Daoy (cell line): Measurements from ENCODE around the gene COPG2. TPM values are rescaled to one million over a fixed set of nuclear protein-coding genes. Genes with fewer than 3 reads are reported as not detected.

Source experiments
- DNase-seq: peaks from one replicate; pipeline ENCODE4 v3.0.0-alpha.2; 2015; ENCODE audit warnings: low read depth
- total RNA-seq: library from RNA; depleted of rRNA; stranded (reverse); fragments of >200 nt; shearing (Covaris generic); gene quantifications from 2 replicates; pipeline ENCODE4 v1.2.3, GENCODE V29; 2014

The COPG2 gene
- total RNA-seq, 1 experiment from 2014 or later = 57.5 TPM

DNA sequence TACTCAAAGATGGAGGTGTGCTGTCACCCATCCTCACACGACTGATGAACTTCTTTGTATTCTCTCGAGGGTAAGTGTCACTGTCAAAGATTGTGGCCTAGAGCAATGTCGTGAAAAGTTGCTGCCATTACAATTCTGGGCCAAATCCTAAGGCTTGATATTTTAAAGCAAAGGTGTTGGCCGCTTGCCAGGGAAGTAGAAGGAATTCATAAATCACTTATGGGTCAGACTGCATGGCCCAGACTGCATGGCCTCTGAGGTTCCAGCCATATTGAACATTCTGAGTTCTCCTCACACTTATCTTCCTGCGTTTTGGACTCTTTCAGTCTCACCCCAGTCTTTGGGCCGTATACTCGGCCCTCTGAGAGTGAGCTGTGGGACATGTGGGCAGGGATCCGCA, 168.1 kb downstream of the COPG2 start:
- DNase-seq = no peak

DNA sequence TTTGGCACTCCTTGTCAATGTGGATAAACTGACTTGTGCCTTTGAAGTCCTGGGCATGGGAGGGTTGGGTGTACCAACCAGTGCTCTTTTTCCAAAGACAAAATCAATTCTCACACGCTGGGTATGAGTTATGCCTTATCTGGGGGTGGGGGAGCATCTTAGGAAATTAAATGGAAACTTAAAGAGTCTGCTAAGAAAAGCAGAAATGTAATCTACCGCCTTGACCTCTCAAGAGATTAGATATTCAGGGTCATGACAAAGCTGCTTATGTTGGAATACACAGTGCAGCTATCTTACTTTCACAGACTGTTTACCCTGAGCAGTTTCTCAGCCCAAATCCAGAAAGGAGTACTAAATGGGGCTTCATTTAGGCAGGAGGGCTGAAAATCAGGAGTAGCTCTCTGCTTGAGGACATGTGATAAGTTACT, 174.1 kb downstream of the COPG2 start:
- DNase-seq = no peak

DNA sequence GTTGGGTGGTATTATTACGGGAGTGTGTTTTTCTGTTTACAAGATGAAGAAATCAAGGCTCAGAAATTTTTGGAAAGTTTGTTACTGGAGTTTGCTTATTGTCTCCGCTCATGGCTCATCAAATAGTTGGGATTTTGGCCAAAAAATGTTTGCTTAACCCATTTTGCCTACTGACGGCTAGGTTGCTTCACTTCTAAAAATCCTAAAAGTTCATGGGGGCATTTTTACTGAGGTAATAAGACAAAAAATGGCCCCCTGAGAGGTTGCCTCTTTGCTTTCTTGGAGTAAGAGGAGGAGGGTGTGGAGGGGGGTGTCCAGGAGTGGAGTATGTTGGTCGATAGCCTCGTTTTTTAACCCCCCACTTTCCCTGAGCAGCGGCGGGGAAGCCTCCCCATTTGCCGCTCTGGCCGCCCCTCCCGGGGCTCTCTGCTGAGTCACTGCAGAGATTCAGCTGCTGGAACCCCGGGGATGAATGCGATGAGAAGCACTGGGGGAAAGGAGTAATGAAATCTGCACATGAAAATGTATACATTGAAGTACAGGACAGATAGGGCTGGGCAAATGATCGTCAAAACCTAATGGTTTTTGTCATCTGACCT, 175.2 kb downstream of the COPG2 start:
- peak; percentile 80 for DNase-seq

DNA sequence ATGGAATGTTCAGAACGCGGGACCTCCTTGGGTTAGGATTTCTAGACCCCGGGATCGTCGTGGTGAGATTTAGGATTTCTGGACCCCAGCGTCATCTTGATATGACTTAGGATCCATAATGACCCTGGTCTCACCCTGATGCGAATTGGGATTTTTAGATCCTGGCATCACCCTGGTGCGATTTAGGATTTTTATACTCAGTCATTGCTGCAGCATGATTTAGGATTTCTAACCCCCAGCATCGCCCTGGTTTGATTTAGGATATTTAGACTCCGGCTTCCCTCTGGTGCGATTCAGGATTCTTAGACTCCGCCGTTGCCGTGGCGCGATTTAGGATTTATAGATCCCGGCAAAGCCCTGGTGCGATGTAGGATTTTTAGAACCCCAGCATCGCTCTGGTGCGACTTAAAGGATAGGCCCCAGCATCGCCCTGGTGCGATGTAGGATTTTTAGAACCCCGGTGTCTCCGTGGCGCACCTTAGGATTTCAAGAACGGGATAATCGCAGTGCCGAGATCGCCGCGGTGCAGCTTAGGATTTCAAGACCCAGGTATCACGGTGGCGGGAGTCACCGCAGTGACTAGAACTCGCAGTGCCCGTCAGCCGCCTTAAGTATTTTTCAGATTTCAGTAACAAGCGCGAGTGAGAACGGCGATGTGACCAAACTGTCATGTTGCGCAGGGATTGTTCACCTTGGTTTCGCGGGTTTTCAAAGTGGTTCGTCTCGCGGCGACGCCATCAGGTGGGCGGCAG, 175.8 kb downstream of the COPG2 start:
- DNase-seq = peak; percentile 42

DNA sequence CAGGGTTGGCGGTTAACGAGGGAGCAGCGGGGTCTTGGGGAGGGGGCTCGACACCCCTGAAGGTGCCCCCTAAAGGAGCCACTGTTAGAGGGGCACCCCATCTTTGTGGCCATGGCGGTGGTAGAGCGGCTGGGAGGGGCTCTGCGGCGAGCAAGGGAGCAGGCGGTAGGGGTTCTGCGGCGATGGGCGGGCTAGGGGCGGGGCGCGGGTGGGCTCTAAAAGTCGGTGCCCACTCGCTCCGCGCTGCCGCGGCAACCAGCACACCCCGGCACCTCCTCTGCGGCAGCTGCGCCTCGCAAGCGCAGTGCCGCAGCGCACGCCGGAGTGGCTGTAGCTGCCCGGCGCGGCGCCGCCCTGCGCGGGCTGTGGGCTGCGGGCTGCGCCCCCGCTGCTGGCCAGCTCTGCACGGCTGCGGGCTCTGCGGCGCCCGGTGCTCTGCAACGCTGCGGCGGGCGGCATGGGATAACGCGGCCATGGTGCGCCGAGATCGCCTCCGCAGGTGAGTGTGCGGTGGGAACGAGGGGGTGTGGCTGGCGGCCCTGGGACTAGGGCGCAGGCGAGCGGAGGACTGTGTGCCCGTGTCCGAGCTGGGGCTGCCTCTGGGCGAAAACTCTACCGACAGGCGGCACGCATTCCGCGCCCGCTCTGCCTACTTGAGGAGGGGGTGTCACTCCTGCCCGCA, 176.6 kb downstream of the COPG2 start, which contains the start of gene MEST:
Gene MEST (plus strand): TSS at position 245 of the 682 bp plus-strand sequence. CDS start 229 bp downstream, at position 474.
- peak; percentile 91 for DNase-seq

DNA sequence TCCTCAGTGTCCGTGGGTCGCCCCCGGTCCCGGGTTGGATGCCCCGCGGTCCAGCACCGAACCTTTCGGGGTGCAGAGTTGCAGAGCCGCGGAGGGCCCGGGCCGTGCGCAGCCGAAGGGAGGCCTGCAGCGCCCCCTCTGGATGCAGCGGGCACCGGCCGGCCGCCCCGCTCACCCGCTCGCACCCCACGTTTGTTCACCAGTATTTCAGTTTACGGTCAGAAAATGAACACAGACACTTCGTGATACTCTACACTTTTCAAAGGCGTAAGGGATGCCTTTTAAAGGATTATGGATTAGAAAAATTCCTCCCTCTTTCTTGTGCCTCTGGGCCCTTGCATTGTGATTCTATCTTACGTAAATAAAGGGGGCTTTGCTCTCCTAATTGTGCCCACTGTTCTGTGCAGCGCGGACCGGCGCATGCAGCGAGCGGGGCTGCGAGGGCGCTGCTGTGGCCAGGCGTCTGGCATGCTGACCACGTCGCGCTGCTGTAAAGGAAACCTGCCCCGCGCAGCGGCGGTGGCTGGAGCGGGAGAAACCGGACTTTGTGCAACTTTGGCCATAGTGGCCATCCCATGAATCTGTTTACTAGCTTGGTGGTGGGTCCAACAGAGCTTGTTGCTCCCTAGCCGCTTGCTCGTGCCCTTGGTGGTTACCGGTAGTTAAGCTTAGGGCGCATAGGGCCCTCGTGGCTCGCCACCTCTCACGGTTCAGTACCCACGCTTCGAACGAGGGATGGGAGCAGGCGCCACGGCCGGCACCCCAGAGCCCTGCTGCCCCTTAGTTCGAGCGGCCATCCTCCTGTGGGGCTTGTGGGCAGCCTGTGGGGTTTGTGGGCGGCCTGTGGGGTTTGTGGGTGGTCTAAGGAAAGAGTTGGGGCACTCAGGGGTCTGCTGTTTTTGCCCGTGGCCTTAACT, 177.4 kb downstream of the COPG2 start:
- peak; percentile 75 for DNase-seq

DNA sequence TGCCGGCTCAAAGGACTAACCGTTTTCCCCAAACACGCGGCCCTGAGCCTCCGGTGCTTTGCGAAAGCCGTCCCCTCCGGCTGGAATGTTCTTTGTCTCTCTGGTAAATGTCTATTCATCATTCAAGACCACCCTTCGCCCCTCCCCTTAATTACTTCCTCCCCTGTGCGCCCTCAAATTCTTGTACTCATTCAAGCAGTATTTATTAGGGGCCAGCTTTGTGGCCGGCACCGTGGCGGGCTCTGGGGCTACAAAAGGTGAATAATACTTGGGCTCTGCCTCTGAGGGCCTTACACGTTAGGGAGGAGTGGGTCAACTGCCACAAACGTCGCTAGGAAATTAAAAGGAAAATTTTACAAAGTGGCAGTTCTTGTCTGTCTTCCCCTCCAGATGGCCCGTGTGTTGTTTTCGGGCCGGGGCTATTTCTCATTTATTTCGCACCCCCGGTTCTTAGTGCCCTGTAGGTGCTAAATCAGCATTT, 178.2 kb downstream of the COPG2 start:
- no peak for DNase-seq

DNA sequence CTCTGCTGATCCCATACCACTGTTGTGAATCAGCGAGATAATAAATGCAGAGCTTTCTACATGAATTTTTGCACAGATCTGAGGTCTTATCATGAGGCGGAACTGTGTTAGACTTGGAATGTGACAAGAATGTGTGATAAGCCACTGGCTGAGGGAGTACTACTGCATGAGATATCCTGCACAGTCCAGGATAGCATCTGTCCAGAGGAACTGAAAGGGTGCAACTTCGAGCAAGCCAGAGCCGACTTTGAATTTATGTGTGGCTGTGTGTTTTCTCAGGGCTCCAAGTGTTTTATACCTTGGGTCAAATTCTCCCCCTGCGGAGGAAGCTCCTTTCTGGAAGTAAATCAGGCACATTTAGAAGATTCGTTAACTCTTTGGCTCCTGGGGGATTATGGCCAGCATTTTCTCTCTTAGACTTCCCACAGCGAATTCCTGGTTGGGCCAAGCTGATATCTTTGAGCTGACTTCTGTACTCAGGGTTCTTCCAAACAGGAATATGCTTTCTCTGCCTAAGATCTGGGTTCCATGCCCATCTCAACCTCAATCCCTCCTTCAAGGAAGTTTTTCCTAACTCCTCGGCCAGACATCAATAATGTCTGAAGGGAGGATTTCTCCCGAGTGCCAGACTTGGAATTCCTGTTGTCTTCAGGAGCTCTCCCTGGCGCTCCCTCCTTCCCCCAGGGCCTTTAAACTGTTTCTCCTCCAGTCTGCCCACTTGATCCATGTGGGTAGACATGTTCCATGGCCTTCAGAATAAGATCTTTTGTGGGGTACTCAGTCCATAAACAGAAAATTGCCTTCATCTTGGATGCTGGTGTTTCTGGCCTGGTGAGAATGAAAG, 179.2 kb downstream of the COPG2 start:
- peak; percentile 91 for DNase-seq

DNA sequence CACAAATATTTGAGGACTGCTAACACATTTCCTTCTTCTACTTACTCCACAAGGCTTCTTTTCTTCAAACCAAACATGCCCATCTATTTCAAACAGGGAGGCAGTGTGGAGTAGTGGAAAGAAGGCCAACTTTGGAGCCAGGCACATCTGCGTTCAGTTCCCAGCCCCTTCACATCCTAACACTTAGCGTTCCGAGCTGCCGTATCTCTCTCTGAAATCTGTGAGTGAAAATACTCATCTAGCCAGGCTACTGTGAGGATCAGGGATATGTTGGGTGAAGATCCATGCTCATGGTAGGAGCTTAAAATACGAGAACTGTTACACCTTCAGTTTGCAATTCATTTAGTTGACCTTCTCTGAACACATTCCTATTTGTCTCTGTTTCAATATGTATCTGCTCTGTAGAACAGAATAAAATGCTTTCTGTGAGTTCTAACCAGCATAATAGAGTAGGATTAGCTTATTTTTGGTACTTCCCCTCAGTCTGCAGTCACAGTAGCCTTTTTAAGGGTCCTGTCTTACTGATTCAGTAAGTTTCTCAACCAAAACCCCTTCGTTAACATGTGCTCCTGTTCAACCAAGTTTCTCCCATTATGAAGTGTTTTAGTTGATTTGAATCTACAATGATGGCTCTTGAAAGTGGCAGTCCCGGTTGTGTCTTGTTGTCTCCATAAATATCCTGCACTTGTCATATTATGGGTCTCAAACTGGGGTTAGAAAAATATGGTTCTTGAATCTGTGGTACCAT, 180.0 kb downstream of the COPG2 start:
- no peak for DNase-seq

DNA sequence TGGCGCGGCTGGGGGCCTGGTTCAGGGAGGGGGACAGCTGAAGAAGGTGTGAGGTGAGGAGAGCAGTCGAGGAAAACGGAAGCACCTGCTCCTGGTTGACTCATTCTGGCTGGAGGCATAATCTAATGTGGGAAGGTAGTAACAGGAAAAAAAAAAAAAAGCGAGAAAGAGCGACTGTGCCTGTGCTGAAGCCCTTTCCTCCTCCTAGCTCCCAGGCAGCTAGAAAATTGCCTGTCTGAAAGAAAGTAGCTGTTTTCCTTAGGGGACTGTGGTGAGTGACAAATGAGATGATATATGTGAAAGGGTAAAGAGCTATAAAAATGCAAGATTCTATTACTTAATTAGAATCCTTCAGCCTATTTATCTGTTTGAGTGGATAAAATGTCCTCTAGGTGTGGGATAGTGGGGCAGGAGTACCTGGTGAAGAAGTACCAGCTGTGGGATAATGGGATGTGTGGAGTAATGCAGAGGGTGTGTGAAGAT, 181.6 kb downstream of the COPG2 start:
- no peak for DNase-seq

DNA sequence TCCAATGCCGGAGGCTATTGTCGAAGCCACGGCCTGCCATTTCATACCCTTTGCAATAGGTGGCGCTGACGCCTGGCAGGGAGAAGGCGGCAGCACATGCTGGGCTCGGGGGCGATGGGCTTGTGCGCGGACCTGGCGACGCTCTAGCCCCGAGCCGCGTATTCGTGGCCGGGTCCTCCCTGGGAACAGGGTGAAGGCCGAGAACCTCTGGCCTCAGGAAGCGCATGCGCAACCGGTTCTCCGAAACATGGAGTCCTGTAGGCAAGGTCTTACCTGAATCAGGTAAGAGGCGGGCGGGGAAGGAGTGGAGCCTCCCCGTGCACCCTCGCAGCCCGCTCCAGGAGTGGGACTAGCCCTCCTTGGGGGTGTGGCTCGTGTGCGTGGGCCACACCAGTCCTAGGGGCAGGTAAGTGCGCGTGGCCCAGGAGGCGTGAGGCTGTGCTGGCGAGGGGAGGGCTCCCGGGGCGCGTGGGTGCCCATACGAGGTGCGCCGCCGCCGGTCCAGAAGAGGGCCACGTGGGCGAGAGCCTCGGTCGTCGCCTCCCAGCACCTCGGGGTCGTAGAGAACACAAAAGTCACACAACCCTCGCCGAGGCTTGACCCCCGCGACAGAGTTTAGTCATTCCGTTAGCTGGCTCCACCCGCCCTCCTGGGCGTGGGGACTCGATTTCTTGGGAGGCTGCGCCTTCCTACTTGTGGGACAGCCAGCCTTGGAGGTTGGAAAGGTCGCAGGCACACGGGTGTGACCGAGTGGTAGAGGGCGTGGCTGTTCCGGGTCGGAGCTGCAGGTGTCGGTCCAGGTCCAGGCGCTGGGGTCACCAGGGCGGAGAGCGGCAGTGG, 182.2 kb downstream of the COPG2 start:
- peak; percentile 49 for DNase-seq

DNA sequence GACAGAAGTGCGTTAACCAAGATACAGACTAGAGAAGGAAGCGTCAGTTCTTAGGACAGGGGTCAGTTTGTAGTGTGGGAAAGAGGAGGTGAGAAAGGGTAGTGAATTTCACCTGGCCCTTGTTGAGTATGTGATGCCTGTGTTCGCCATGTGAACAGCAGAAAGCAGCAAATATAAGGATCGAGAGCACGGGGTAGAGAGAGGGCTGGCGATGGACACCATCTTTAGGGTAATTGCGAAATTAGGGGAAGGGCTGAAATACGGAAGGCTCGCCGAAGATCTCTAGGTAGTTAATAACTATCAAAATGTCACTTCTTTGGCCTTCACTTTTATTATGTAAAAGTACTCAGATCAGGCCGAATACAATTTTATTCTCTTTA, 182.8 kb downstream of the COPG2 start:
- DNase-seq = no peak

DNA sequence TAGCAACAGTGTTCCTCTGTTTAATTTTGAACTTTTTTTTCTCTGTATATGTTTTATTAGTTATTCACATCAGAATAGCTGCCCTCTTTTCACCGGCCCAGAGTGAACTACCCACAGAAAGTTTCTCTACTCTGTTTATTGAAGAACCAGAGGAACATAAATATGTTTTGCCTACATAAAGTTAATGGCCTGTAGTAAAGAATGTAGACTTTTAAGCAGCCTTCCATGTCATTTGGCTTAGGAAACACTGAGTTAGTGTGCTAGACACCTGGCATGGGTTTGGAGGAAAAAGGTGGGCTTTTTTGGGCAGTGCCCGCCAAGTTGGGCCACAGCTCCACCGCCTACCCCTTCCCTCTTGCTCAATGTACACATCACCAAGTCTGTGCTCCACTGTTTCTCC, 185.5 kb downstream of the COPG2 start:
- DNase-seq = no peak

DNA sequence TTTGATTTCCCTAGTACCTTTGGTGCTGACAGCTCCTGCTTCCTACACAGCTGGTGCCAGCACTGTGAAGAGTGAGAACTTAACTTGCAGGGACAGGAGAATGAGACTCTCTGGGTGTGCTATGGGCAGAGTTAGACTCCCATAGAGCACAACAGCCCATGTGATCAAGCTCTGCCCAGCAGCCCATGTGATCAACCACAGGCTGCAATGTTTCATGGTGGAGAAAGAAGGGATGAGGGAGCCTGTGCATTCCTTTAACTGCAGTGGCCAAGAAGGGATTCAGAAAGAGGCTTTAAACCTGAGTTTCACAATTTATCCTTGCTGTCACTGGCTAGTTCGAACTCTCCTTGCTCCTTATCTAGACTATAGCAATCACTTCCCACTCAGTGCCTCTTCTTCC, 186.7 kb downstream of the COPG2 start:
- DNase-seq = no peak

DNA sequence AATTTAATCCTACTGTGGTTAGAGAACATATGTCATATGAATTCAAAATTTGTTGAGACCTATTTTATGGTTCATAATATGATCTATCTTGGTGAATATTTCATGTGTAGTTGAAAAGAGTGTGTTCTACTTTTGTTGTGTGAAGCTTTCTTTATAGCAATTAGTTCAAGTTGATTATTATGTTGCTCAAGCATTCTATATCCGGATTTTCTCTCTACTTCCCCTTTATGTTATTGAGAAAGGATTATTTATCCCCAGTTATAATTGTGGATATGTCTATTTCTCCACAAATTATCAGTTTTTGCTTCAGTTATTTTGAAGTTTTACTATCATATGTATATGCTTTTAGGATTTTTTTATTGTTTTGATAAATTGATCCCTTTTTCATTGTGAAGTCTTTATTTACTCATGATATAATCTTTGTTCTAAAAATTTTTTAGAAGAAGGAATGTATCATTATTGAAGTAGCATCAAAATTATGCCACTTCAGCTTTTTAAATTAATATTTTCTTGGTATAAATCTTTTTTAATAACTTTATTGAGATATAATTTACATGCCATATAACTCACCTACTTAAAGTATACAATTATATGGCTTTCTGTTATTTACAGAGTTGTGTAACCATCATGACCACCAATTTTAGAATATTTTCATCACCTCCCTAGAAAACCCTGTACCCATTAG, 188.7 kb downstream of the COPG2 start:
- DNase-seq = no peak

DNA sequence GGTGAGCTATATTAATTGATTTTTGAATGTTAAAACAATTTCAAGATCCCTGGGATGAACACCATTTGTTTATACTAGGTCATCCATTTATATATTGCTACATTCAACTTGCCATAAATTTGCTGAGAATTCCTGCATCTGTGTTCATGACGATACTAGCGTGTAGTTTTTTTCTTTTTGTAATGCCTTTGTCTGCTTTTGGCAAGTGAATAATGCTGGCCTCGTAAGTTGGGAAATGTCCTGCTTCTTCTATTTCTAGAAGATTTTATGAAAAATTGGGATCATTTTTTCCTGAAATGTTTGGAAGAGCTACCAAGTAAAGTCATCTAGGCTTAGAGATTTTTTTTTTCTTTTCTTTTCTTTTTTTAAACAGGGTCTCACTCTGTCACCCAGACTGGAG, 189.6 kb downstream of the COPG2 start:
- DNase-seq = no peak

DNA sequence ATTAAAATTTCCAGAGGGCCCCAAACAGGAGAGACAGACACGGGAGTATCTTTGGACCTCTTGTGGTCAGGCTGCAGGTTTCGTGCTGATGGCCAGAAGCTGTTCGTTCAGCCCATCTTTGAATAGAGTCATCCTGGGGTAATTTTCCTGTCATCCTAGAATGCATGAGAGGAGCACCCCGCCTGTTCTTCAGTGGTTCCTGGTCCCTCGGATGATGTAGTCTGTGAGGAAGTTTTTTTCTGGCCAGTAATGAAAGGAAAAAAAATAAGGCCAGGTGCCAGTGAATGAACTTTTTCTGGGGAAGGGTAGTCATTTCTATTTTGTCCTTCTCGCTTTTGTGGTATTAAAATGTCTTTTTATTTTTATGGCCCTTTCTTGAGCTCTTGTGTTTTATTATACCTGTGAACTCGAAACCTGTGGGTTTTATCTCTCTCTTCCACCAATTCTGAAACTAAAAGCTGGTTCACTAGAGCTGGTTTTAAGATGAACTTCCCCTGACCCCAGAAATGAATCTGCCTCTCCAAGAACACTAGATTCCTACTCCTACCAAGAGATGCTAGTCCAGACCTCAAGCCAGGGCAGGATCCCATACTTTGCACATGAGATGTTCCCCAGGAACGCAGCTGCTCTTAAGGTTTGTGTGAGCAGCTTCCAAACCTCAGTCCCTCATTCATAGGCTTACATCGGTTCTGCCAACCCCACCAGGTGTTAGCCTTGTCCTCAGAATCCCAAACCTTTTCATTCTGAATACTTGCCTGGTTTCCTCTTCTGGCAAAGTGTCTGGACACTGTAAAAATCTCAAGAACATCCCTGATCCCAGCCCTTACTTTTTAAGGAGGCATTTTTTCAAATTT, 192.0 kb downstream of the COPG2 start:
- no peak for DNase-seq
